H9 (cell line): ENCODE results near the gene ARHGEF2. TPM values are rescaled to one million over a fixed set of nuclear protein-coding genes. Genes with fewer than 3 reads are reported as not detected.
A peak's percentile ranks its signal among the peaks of the same experiment; 100 is the strongest.

Source experiments
- DNase-seq: peaks from one replicate; pipeline ENCODE4 v3.0.0-alpha.2; 2017
- H2AFZ ChIP-seq: one replicate; pipeline ENCODE4 v1.6.1; 2013; ENCODE audit warnings: mild to moderate bottlenecking, low read length, control low read depth, moderate library complexity
- H2AK5ac ChIP-seq: 2 replicates; pipeline ENCODE4 v1.6.1; 2013; ENCODE audit warnings: low read length, control low read depth, mixed read lengths; ENCODE audit not compliant: insufficient read length
- H2BK120ac ChIP-seq: one replicate; pipeline ENCODE4 v1.6.1; 2013; ENCODE audit warnings: low read depth, mild to moderate bottlenecking, low read length, control low read depth, inconsistent platforms; ENCODE audit not compliant: poor library complexity, severe bottlenecking
- H2BK12ac ChIP-seq: 2 replicates; pipeline ENCODE4 v1.6.1; 2013; ENCODE audit warnings: low read length, control low read depth, mixed read lengths, low read depth; ENCODE audit not compliant: insufficient read length
- H2BK15ac ChIP-seq: 2 replicates; pipeline ENCODE4 v1.6.1; 2013; ENCODE audit warnings: low read depth, low read length, control low read depth
- H2BK20ac ChIP-seq: one replicate; pipeline ENCODE4 v1.6.1; 2013; ENCODE audit warnings: low read depth, mild to moderate bottlenecking, low read length, control low read depth, inconsistent platforms; ENCODE audit not compliant: poor library complexity, severe bottlenecking
- H2BK5ac ChIP-seq: 2 replicates; pipeline ENCODE4 v1.6.1; 2013; ENCODE audit warnings: low read length, control low read depth, mixed read lengths; ENCODE audit not compliant: insufficient read length
- H3K14ac ChIP-seq: 2 replicates; pipeline ENCODE4 v1.6.1; 2013; ENCODE audit warnings: low read length, control low read depth; ENCODE audit not compliant: insufficient read depth
- H3K18ac ChIP-seq: 2 replicates; pipeline ENCODE4 v1.6.1; 2013; ENCODE audit warnings: low read depth, mild to moderate bottlenecking, mixed read lengths, low read length, control low read depth; ENCODE audit not compliant: insufficient read length
- H3K23ac ChIP-seq: 2 replicates; pipeline ENCODE4 v1.6.1; 2013; ENCODE audit warnings: low read length, control low read depth, mixed read lengths, low read depth; ENCODE audit not compliant: insufficient read length
- H3K23me2 ChIP-seq: 2 replicates; pipeline ENCODE4 v1.6.1; 2013; ENCODE audit warnings: low read depth, mild to moderate bottlenecking, mixed read lengths, low read length, control low read depth; ENCODE audit not compliant: insufficient read length, poor library complexity, severe bottlenecking
- H3K27ac ChIP-seq: 2 replicates; pipeline ENCODE4 v1.5.1; 2013; ENCODE audit warnings: low read length, control low read depth, mixed read lengths, low read depth; ENCODE audit not compliant: insufficient read length
- H3K27me3 ChIP-seq: 2 replicates; pipeline ENCODE4 v1.6.1; 2013; ENCODE audit warnings: low read length, control low read depth, inconsistent platforms; ENCODE audit not compliant: insufficient read depth
- H3K4ac ChIP-seq: 2 replicates; pipeline ENCODE4 v1.6.1; 2013; ENCODE audit warnings: low read depth, mild to moderate bottlenecking, control low read depth, inconsistent platforms, low read length, moderate library complexity
- H3K4me1 ChIP-seq: 2 replicates; pipeline ENCODE4 v1.6.1; 2013; ENCODE audit warnings: low read length, control low read depth, inconsistent platforms; ENCODE audit not compliant: insufficient read depth
- H3K4me2 ChIP-seq: 2 replicates; pipeline ENCODE4 v1.6.1; 2013; ENCODE audit warnings: low read length, control low read depth, mixed read lengths; ENCODE audit not compliant: insufficient read length, insufficient read depth
- H3K56ac ChIP-seq: 2 replicates; pipeline ENCODE4 v1.6.1; 2013; ENCODE audit warnings: low read depth, mild to moderate bottlenecking, mixed read lengths, low read length, control low read depth; ENCODE audit not compliant: insufficient read length
- H3K79me1 ChIP-seq: 2 replicates; pipeline ENCODE4 v1.6.1; 2013; ENCODE audit warnings: low read depth, mild to moderate bottlenecking, moderate library complexity, low read length, control low read depth, inconsistent platforms; ENCODE audit not compliant: insufficient read depth, poor library complexity, severe bottlenecking
- H3K79me2 ChIP-seq: 2 replicates; pipeline ENCODE4 v1.6.1; 2013; ENCODE audit warnings: low read length, control low read depth, inconsistent platforms; ENCODE audit not compliant: insufficient read depth
- H3K9ac ChIP-seq: 2 replicates; pipeline ENCODE4 v1.6.1; 2013; ENCODE audit warnings: low read length, control low read depth, mixed read lengths; ENCODE audit not compliant: insufficient read length; ENCODE audit errors: extremely low read depth
- H3K9me3 ChIP-seq: one replicate; pipeline ENCODE4 v1.6.1; 2013; ENCODE audit warnings: low read depth, low read length, inconsistent platforms; ENCODE audit not compliant: control insufficient read depth
- H3T11ph ChIP-seq: one replicate; pipeline ENCODE4 v1.6.1; 2013; ENCODE audit warnings: mild to moderate bottlenecking, low read length, control low read depth, inconsistent platforms
- H4K20me1 ChIP-seq: one replicate; pipeline ENCODE4 v1.6.1; 2013; ENCODE audit not compliant: control insufficient read depth, insufficient read length, insufficient read depth
- H4K5ac ChIP-seq: 2 replicates; pipeline ENCODE4 v1.6.1; 2013; ENCODE audit warnings: low read depth, mild to moderate bottlenecking, mixed read lengths, low read length, control low read depth; ENCODE audit not compliant: insufficient read length
- H4K8ac ChIP-seq: replicated peaks from 2 replicates; pipeline ENCODE4 v1.6.1; 2013; ENCODE audit warnings: low read length, control low read depth, mixed read lengths, low read depth; ENCODE audit not compliant: insufficient read length
- H4K91ac ChIP-seq: 2 replicates; pipeline ENCODE4 v1.6.1; 2013; ENCODE audit warnings: low read depth, mild to moderate bottlenecking, moderate library complexity, mixed read lengths, low read length, control low read depth; ENCODE audit not compliant: insufficient read length
- H3K27ac Mint-ChIP-seq, 3 experiments: 2 replicates in 2 of 3; 3 replicates in 1 of 3; pipeline ENCODE4 v1.8.0; 2020 to 2021; ENCODE audit warnings: mixed read lengths in 3 of 3, mild to moderate bottlenecking in 1 of 3, moderate library complexity in 1 of 3
- H3K27me3 Mint-ChIP-seq: 2 replicates; pipeline ENCODE4 v1.8.0; 2021; ENCODE audit warnings: low read depth, mild to moderate bottlenecking, moderate library complexity, mixed read lengths
- H3K36me3 Mint-ChIP-seq, 3 experiments: 2 replicates in 2 of 3; 3 replicates in 1 of 3; pipeline ENCODE4 v1.8.0; 2020 to 2021; ENCODE audit warnings: low read depth in 3 of 3, mixed read lengths in 3 of 3; ENCODE audit not compliant: insufficient read depth in 1 of 3
- H3K4me1 Mint-ChIP-seq, 2 experiments: 2 replicates each; pipeline ENCODE4 v1.8.0; 2020; ENCODE audit warnings: mixed read lengths in 2 of 2
- H3K4me3 Mint-ChIP-seq, 2 experiments: 2 replicates in 1 of 2; 3 replicates in 1 of 2; pipeline ENCODE4 v1.8.0; 2020 to 2021; ENCODE audit warnings: mild to moderate bottlenecking in 2 of 2, mixed read lengths in 2 of 2, moderate library complexity in 1 of 2
- H3K9me3 Mint-ChIP-seq, 2 experiments: 2 replicates in 1 of 2; 3 replicates in 1 of 2; pipeline ENCODE4 v1.8.0; 2020; ENCODE audit warnings: mild to moderate bottlenecking in 2 of 2, mixed read lengths in 2 of 2, moderate library complexity in 1 of 2
- WGBS: extraction: QIAGEN DNeasy Blood & Tissue Kit; methylation state at CpG from one replicate; pipeline ENCODE4 v1.1.7; 2013; ENCODE audit warnings: missing lambda C conversion rate, low lambda C conversion rate, mixed read lengths; ENCODE audit not compliant: insufficient read length; ENCODE audit errors: extremely low coverage; 5-methylcytosine and 5-hydroxymethylcytosine counted together
- total RNA-seq: library from RNA; stranded (reverse); gene quantifications from 2 replicates; pipeline ENCODE4 v1.2.1, GENCODE V29; 2021
- TF ChIP-seq, protein P1 (sequence below): fragments of 200-600 bp; sonication (generic); conservative IDR thresholded peaks from 3 replicates; pipeline ENCODE4 v1.8.0; 2021; ENCODE audit warnings: antibody characterized with exemption, mild to moderate bottlenecking

ARHGEF2 gene
- total RNA-seq, 1 experiment from 2014 or later, result 111 TPM

DNA sequence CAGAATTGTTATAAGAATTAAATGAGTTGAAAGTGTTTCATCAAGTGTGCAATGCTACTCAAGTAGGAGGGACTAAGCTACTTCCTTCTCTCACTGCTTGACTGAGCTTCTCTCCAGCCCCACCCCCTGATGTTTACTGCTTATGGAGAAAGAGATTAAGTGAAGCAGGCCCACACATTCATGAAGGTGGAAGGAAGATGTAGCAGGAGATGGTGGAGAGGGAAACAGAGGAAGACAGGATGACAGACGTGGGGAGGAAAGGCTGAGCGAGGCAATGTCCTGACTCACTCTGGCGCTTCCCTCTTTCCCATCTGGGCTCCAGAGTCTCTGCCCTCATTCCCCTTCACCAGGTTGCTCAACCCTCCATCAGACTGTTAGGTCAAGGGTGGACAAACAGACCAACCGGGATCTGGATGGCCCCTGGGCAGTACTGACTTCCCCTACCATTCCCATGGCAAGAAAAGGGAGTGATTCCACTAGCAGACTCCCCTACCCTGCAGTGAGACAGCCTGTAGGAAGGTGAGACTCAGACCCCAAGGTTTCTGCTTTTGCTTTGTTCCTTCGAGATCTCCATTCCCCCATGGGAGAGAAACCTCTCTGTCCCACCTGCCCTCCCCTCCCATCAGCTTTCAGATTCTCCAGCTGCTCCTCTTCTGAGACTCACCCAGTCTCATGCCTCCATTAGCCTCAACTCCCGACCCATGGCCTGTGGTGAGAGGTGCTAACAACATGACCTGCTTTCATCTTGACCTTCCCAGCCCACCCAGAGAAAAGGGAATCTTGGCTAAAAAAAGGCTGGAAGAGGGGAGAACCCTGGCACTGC is 3.1 kb upstream of the ARHGEF2 start:
- no peak overlapping the region; a peak in 2 of 7 replicates for H3K27ac Mint-ChIP-seq

More for the DNA sequence above, 3.1 kb upstream of the ARHGEF2 start:
- H3K27me3 ChIP-seq, result no peaks in the 10 kb centered on the region
- Mint-ChIP-seq H3K36me3 (peaks cover 0 to 2% (median 2%) of the 10 kb centered on the region in 3 experiments; a peak in 2 of 7 replicates), H3K9me3 (no peaks in the 10 kb centered on the region), H3K4me1 (peaks cover 64 to 73% of the 10 kb centered on the region in 2 experiments), H3K27me3 (no peaks in the 10 kb centered on the region), H3K4me3 (peak overlapping the region in 1 of 2 experiments; percentile 41; a peak in 1 of 5 replicates)
- peaks cover 2% of the 10 kb centered on the region; the same call in 1 of the 2 replicates for H3K79me2 ChIP-seq
- H3K4me1 ChIP-seq, result peaks cover 4% of the 10 kb centered on the region; the same call in 1 of the 2 replicates
- no peak overlapping the region for H4K5ac ChIP-seq
- no peak overlapping the region for H2AK5ac ChIP-seq
- H3K23ac ChIP-seq, result no peak overlapping the region
- TF ChIP-seq, protein P1, sequence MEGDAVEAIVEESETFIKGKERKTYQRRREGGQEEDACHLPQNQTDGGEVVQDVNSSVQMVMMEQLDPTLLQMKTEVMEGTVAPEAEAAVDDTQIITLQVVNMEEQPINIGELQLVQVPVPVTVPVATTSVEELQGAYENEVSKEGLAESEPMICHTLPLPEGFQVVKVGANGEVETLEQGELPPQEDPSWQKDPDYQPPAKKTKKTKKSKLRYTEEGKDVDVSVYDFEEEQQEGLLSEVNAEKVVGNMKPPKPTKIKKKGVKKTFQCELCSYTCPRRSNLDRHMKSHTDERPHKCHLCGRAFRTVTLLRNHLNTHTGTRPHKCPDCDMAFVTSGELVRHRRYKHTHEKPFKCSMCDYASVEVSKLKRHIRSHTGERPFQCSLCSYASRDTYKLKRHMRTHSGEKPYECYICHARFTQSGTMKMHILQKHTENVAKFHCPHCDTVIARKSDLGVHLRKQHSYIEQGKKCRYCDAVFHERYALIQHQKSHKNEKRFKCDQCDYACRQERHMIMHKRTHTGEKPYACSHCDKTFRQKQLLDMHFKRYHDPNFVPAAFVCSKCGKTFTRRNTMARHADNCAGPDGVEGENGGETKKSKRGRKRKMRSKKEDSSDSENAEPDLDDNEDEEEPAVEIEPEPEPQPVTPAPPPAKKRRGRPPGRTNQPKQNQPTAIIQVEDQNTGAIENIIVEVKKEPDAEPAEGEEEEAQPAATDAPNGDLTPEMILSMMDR, result no peak
- H2BK5ac ChIP-seq, result no peak overlapping the region
- WGBS, result no CpG with 5 or more reads among the region's 6 CpGs
- H3K23me2 ChIP-seq, result peaks cover 19% of the 10 kb centered on the region
- no peaks in the 10 kb centered on the region for H4K20me1 ChIP-seq
- H4K91ac ChIP-seq, result no peak overlapping the region
- no peak overlapping the region for H2BK20ac ChIP-seq
- no peak overlapping the region for H3K9ac ChIP-seq
- no peaks in the 10 kb centered on the region for H3K9me3 ChIP-seq
- H3K14ac ChIP-seq, result no peak overlapping the region
- H3K4ac ChIP-seq, result no peak overlapping the region
- no peak overlapping the region for H4K8ac ChIP-seq
- no peak overlapping the region for H2BK120ac ChIP-seq
- no peaks in the 10 kb centered on the region for H3K79me1 ChIP-seq
- H2BK15ac ChIP-seq, result no peak overlapping the region
- H3K18ac ChIP-seq, result no peak overlapping the region
- no peak overlapping the region for H2AFZ ChIP-seq
- H3K4me2 ChIP-seq, result no peak overlapping the region
- H2BK12ac ChIP-seq, result no peak overlapping the region
- no peak overlapping the region for H3T11ph ChIP-seq
- H3K56ac ChIP-seq, result no peak overlapping the region
- no peak for DNase-seq
- no peak overlapping the region for H3K27ac ChIP-seq
